ENCODE results near the gene PBX1. TPM values are rescaled to one million over a fixed set of nuclear protein-coding genes. Genes with fewer than 3 reads are reported as not detected.

Gene PBX1
- total and polyA plus RNA-seq, 10 of the 15 experiments (the other 5 are each of a cell fraction or from before 2014, with no cell fraction given) = 0.05 to 0.28 (median 0.11) TPM; not detected in 5

DNA sequence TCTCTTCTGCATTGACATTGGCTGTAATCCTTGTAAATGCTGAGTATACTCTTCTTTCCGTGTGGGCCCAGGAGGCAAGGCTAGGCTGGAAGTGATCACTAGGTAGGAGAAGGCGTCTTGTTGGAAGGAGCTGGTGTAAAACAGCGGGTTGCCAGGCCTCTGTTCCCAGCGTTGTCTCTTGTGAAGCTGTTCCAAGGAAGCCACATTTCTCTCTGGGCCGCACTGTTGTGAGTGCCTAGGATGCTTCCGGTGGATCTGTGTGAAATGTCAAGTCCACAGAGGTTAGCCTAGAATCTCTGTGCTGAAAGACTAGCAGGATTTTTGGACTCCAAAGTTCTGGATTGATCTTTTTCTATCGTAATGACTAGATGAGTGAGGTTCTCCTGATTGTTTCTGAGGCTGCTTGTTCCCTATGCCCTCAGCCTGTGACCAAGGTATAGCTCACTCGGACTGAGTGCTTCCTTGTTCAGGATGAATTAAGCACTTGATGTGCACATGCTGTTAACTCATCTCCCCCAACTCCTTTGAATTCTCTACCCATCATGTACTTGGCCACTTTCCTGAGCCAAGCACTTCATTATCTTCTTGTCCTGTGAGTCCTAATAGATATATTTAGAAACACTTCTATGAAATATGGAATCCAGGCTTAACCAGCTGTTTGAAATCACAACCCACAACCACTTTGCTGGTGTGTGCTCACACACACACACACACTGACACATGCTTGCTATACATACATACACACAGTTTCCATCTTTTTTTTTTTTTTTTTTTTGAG, 63.3 kb downstream of the PBX1 start (continued):
- TF ChIP-seq, protein P1, sequence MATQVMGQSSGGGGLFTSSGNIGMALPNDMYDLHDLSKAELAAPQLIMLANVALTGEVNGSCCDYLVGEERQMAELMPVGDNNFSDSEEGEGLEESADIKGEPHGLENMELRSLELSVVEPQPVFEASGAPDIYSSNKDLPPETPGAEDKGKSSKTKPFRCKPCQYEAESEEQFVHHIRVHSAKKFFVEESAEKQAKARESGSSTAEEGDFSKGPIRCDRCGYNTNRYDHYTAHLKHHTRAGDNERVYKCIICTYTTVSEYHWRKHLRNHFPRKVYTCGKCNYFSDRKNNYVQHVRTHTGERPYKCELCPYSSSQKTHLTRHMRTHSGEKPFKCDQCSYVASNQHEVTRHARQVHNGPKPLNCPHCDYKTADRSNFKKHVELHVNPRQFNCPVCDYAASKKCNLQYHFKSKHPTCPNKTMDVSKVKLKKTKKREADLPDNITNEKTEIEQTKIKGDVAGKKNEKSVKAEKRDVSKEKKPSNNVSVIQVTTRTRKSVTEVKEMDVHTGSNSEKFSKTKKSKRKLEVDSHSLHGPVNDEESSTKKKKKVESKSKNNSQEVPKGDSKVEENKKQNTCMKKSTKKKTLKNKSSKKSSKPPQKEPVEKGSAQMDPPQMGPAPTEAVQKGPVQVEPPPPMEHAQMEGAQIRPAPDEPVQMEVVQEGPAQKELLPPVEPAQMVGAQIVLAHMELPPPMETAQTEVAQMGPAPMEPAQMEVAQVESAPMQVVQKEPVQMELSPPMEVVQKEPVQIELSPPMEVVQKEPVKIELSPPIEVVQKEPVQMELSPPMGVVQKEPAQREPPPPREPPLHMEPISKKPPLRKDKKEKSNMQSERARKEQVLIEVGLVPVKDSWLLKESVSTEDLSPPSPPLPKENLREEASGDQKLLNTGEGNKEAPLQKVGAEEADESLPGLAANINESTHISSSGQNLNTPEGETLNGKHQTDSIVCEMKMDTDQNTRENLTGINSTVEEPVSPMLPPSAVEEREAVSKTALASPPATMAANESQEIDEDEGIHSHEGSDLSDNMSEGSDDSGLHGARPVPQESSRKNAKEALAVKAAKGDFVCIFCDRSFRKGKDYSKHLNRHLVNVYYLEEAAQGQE (IDR thresholded peaks at IDR 0.05; ENCODE audit: low read depth, low read length) = no peak
- no peak for TF ChIP-seq E2F4 (IDR thresholded peaks at IDR 0.05; ENCODE audit: low read depth, low read length)
- TF ChIP-seq, protein P2, sequence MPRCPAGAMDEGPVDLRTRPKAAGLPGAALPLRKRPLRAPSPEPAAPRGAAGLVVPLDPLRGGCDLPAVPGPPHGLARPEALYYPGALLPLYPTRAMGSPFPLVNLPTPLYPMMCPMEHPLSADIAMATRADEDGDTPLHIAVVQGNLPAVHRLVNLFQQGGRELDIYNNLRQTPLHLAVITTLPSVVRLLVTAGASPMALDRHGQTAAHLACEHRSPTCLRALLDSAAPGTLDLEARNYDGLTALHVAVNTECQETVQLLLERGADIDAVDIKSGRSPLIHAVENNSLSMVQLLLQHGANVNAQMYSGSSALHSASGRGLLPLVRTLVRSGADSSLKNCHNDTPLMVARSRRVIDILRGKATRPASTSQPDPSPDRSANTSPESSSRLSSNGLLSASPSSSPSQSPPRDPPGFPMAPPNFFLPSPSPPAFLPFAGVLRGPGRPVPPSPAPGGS (IDR thresholded peaks at IDR 0.05; ENCODE audit: borderline replicate concordance, insufficient read depth, low read depth, low read length, poor library complexity, severe bottlenecking) = no peak
- TF ChIP-seq TCF7 (IDR thresholded peaks at IDR 0.05; ENCODE audit: borderline replicate concordance) = no peak

DNA sequence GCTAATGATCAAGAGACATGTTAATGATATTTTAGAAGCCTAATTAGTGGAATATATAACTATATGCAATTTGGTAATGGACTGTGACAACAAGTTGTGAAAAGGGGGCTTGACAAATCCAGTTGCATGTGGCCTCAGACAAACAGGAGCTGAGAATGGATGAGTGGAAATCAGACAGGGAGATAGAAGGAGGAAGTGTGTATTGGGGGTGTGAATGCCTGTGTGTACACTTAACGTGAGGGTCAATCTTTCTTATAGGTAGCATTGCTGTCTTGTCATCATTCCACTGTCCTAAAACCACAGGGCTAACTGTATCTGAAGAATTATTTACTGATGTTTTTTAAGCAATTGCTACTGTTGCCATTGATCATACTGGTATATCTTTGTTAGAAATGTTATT, 64.8 kb downstream of the PBX1 start:
- no TSS peak for BruUV-seq (replicated peaks)
- TF ChIP-seq YY1 (IDR thresholded peaks at IDR 0.05; ENCODE audit: low read depth, low read length) (no peak), SPI1 (IDR thresholded peaks at IDR 0.05; ENCODE audit: borderline replicate concordance, insufficient read depth, low read depth, low read length) (no peak)
- H3K9me3 ChIP-seq (replicated peaks; ENCODE audit: control insufficient read depth, insufficient read depth, low read length) = no peaks in the 10 kb centered on the region

More for the DNA sequence above, 64.8 kb downstream of the PBX1 start:
- DNase-seq (ENCODE audit: low read depth, low spot score) (no peak), FAIRE-seq (no peak), ATAC-seq (no peak)
- intact Hi-C loops (cut with micrococcal nuclease; ENCODE audit: unreplicated experiment) (no loop called here), in situ Hi-C loops (cut with MboI) (no loop called here)
- no peak overlapping the region for H2AFZ ChIP-seq (ENCODE audit: control insufficient read depth, low read depth, low read length)
- 18% methylated on average over 1 of the region's 1 CpG for WGBS (ENCODE audit: insufficient coverage, insufficient replicate concordance, low lambda C conversion rate, missing lambda C conversion rate)
- H3K4me2 ChIP-seq (ENCODE audit: control insufficient read depth, insufficient read depth) = no peak overlapping the region
- ChIA-PET CTCF (no interaction called here), POLR2A (no interaction called here), SMC1A (ENCODE audit: uncharacterized antibody, unreplicated experiment) (no interaction called here), RAD21 (ENCODE audit: unreplicated experiment) (no interaction called here)
- no peaks in the 10 kb centered on the region for H3K4me1 ChIP-seq (ENCODE audit: control insufficient read depth, insufficient read depth, low read length)
- no peak overlapping the region for H3K4me3 ChIP-seq
- H4K20me1 ChIP-seq (ENCODE audit: control insufficient read depth, insufficient read depth) = no peaks in the 10 kb centered on the region
- no peaks in the 10 kb centered on the region for H3K79me2 ChIP-seq (ENCODE audit: control insufficient read depth, insufficient read depth, low read length)
- no peaks in the 10 kb centered on the region for H3K36me3 ChIP-seq (ENCODE audit: control insufficient read depth in 2 of 2, insufficient read depth in 2 of 2, low read length in 1 of 2)
- H3K27me3 ChIP-seq (replicated peaks in 1 of 2; ENCODE audit: control insufficient read depth in 2 of 2, insufficient read depth in 2 of 2, low read length in 1 of 2) = no peaks in the 10 kb centered on the region
- H3K27ac ChIP-seq (ENCODE audit: control insufficient read depth, insufficient read depth) = no peak overlapping the region
- no peak overlapping the region for H3K9ac ChIP-seq (ENCODE audit: control insufficient read depth, insufficient read depth, low read length)
